ENCODE results near the gene TBX15. TPM values are rescaled to one million over a fixed set of nuclear protein-coding genes. Genes with fewer than 3 reads are reported as not detected.

TBX15 gene
- total RNA-seq, 1 experiment from 2014 or later = 9.7 TPM

- no peak overlapping the region for H3K4me3 ChIP-seq
- no peaks in the 10 kb centered on the region for H3K27me3 ChIP-seq
- H3K9me3 ChIP-seq = no peaks in the 10 kb centered on the region
- no peak for DNase-seq
- H3K36me3 ChIP-seq = no peaks in the 10 kb centered on the region
These were observed 17.7 kb upstream of the TBX15 start for GRCh38 chr1:119005724-119006405.

GRCh38 chr1:119004781-119005180 is 16.6 kb upstream of the TBX15 start:
- Histone ChIP-seq H3K27me3 (no peaks in the 10 kb centered on the region), H3K4me3 (no peak overlapping the region), H3K36me3 (no peaks in the 10 kb centered on the region), H3K9me3 (no peaks in the 10 kb centered on the region)
- no peak for DNase-seq

GRCh38 chr1:119004129-119004527 is 16.0 kb upstream of the TBX15 start:
- no peak for DNase-seq
- Histone ChIP-seq H3K36me3 (no peaks in the 10 kb centered on the region), H3K9me3 (no peaks in the 10 kb centered on the region), H3K27me3 (no peaks in the 10 kb centered on the region), H3K4me3 (no peak overlapping the region)

DNA sequence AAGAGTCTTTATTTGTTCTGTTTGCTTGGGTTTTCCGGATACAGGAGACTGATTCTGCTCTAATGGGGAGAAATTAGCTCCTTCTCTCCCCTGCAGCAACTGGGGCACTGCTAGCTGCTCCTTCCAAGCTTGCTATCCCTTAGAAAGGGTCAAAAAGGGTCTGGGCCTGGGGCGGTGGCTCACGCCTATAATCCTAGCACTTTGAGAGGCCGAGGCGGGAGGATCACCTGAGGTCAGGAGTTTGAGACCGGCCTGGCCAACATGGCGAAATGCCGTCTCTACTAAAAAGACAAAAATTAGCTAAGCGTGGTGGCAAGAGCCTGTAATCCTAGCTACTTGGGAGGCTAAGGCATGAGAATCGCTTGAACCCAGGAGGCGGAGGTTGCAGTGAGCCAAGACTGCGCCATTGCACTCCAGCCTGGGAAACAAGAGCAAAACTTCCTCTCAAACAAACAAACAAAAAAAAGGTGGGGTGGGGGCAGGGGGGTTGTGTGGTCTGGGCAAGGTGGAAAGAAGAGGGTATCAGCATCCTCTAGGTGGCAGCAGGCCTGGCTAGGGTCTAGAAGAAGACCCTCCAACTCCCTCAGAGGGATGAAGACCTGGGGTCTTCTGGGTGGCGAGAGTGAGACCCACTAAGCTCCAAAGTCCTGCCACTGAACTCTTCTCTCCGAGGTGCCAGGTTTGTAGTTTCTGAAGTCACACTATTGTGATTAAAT is 15.4 kb upstream of the TBX15 start:
- no peaks in the 10 kb centered on the region for H3K9me3 ChIP-seq
- H3K36me3 ChIP-seq = no peaks in the 10 kb centered on the region
- H3K27me3 ChIP-seq = no peaks in the 10 kb centered on the region
- no peak for DNase-seq
- H3K4me3 ChIP-seq = no peak overlapping the region

GRCh38 chr1:119002028-119002686 is 14.0 kb upstream of the TBX15 start:
- H3K27me3 ChIP-seq = no peaks in the 10 kb centered on the region
- no peaks in the 10 kb centered on the region for H3K9me3 ChIP-seq
- H3K4me3 ChIP-seq = no peak overlapping the region
- peak; percentile 69 for DNase-seq
- H3K36me3 ChIP-seq = no peaks in the 10 kb centered on the region

DNA sequence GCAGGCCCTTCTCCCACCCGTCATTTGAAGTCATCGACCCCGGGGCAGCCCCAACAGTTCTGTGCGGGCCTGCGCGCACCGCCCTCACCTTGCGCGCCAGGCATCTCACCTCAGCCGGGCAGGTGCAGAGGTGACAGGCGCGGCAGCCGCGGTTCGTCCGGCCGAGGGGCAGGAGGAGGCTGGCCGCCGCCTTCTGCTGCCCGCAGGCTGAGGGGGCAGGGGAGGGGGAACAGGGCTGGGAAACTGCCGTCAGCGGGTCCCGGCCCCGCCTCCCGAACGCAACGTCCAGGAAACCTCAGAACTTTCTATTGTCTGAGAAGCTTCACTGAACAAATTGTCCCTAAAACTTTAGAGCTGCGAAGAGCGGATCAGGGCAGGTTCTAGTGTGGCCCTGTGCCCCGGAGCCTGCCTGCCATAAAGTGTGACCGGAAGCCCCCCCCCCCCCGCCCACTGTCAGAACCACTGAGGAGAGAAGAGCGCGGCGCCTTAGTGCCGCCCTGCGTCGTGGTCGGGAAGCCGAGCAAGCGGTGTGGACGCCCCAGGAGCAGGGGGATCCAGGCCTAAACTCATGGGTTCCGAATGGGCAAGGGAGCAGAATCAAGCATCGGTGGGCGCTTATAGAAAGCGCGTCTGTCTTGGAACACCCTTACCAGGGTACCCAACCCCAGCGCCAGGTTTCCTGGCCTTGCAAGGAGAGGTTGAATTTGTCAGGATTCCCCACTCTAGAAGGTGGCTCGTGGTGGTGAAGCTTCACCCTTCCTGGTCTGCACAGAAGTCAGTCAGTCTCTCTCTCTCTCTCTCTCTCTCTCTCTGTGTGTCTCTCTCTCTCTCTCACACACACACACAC is 13.3 kb upstream of the TBX15 start:
- H3K27me3 ChIP-seq = no peaks in the 10 kb centered on the region
- DNase-seq = no peak
- no peak overlapping the region for H3K4me3 ChIP-seq
- no peaks in the 10 kb centered on the region for H3K9me3 ChIP-seq
- no peaks in the 10 kb centered on the region for H3K36me3 ChIP-seq

- no peaks in the 10 kb centered on the region for H3K27me3 ChIP-seq
- no peak overlapping the region for H3K4me3 ChIP-seq
- H3K9me3 ChIP-seq = no peaks in the 10 kb centered on the region
- no peak for DNase-seq
- H3K36me3 ChIP-seq = no peaks in the 10 kb centered on the region
These were observed 12.4 kb upstream of the TBX15 start for GRCh38 chr1:119000371-119001180.

DNA sequence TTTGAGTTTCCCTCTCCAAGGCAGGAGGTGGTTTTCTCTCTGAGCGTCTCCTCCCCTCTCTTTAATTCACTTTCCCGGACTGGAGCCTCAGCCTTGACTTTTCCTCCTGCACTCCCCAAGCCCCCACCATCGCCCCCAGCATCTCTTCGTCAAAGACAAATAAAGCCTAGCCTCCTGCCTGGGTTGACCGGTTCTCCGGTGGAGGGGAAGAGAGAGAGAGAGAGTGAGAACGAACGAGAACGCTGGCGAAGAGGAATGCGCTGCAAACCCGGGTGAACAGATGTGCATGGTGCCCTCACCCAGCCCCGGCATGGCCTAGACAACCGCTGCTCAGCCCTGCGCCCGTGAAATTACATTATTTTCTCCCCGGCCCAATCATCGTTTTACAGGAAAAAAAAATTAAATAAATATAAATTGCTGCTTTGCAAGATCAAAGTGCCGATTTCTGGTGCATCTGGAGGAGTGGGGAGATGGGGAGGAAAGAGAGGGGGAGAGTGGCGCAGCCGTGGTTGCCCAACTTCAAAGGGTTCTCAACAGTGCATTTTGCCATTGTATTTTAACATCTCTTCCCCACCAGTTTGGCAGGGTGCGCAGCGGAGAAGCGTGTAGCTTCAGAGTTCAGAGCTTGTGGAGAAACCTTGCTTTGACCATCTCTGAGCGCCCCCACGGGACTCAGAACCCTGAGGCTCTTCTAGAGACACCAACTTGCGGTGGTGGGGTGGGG is 11.4 kb upstream of the TBX15 start:
- H3K4me3 ChIP-seq = no peak overlapping the region
- no peak for DNase-seq
- H3K27me3 ChIP-seq = no peaks in the 10 kb centered on the region
- no peaks in the 10 kb centered on the region for H3K36me3 ChIP-seq
- no peaks in the 10 kb centered on the region for H3K9me3 ChIP-seq

GRCh38 chr1:118998171-118998570 is 10.0 kb upstream of the TBX15 start:
- H3K9me3 ChIP-seq = no peaks in the 10 kb centered on the region
- no peak overlapping the region for H3K4me3 ChIP-seq
- no peaks in the 10 kb centered on the region for H3K36me3 ChIP-seq
- DNase-seq = no peak
- no peaks in the 10 kb centered on the region for H3K27me3 ChIP-seq

DNA sequence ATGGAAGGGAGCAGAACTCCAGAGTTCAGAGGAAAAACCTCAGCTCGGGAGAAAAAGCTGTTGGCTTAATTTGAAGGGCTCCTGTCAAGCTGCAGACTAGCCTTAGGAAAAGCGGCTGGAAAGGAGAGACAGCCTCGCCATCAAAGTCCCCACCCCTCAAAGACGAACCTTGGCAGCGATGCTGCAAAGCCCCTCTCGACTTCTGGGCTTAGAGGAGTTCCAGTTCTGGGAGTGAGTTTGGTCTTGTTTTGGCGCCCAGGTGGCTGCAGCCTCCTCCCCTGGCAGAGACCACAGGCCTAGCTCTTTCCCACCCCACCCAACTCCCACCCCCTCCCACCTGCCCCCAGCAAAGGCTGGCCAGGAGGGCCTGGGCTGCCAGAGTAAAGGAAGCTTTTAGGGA is 9.1 kb upstream of the TBX15 start:
- Histone ChIP-seq H3K9me3 (no peaks in the 10 kb centered on the region), H3K36me3 (no peaks in the 10 kb centered on the region), H3K27me3 (no peaks in the 10 kb centered on the region), H3K4me3 (no peak overlapping the region)
- no peak for DNase-seq

GRCh38 chr1:118995312-118996016 is 7.3 kb upstream of the TBX15 start:
- no peak for DNase-seq
- Histone ChIP-seq H3K4me3 (no peak overlapping the region), H3K9me3 (no peaks in the 10 kb centered on the region), H3K36me3 (no peaks in the 10 kb centered on the region), H3K27me3 (no peaks in the 10 kb centered on the region)

DNA sequence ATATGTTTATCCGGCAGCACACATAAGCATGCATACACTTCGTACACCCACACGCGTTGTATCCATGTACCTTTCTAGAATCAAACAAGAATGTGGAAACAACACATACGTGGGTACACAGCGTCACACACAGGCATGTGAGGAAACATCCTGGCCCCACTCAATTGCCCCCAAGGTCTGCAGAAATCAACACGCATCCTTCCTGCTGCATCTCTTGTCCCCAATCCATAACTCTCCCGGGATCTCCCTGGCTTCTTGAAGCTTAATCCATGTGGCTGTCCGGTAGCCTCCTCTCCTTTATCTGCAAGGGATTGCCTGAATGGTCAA is 5.5 kb upstream of the TBX15 start:
- Histone ChIP-seq H3K27me3 (no peaks in the 10 kb centered on the region), H3K36me3 (no peaks in the 10 kb centered on the region)
- no peak for DNase-seq

DNA sequence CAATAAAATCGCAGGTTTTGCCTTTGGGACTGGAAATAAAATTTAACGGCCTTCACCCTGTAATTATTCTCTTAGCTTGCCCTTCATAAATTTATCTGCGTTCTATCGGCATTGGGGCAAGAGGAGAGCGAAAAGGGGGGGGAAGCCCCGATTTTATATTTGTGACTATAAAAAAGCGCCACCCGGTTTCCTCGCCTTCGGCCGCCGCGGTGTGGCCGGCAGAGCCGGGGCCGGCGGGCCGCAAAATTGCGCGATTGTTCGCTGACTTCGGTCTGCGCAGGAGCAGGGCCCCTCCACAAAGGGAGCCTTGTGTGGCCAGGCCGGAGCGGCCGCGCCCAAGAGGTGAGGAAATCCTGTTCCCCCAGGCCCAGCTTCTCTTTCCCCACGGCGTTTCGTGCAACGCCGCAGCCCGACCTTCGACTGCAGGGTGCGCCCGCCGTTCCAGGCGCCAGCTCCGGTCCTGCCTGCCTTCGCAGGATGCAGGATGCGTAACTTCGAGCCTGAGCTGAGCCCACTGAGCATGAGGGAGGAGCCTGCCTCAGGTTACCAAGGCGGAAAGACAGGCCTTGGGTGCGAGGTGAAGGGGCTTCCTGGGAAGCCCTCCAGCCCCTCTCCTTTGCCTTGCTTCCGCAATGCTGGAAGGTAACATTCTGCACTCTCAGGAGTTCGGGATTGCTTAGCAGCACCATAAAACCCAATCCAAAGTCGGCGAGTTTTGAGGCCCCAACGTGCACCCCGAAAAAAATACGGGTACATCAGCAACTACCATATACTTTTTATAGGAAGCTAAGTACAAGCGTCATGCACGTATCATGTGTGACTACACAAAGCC is 4.9 kb upstream of the TBX15 start:
- Histone ChIP-seq H3K27me3 (no peaks in the 10 kb centered on the region), H3K9me3 (no peaks in the 10 kb centered on the region), H3K4me3 (no peak overlapping the region), H3K36me3 (no peaks in the 10 kb centered on the region)
- DNase-seq = no peak

More for the DNA sequence above, 5.5 kb upstream of the TBX15 start:
- Histone ChIP-seq H3K9me3 (no peaks in the 10 kb centered on the region), H3K4me3 (no peak overlapping the region)

GRCh38 chr1:118992237-118992825 is 4.2 kb upstream of the TBX15 start:
- no peak overlapping the region for H3K4me3 ChIP-seq
- no peaks in the 10 kb centered on the region; the same call in 1 of the 2 replicates for H3K36me3 ChIP-seq
- H3K9me3 ChIP-seq = no peaks in the 10 kb centered on the region
- no peaks in the 10 kb centered on the region for H3K27me3 ChIP-seq
- no peak for DNase-seq

Data from MG63 (cell line).